Coronary artery (tissue), 2 donors: ENCODE results near the gene CLIC1.

ENCODE experiments used
- DNase-seq: peaks from one replicate; pipeline ENCODE4 v3.0.0-alpha.2; 2017; ENCODE audit warnings: low spot score
- H3K27ac ChIP-seq, 2 donors: fragments of 200-600 bp; sonication (generic); one replicate each; pipeline ENCODE4 v1.5.1; 2016 to 2019
- H3K4me3 ChIP-seq: fragments of 200-600 bp; sonication (generic); 2 replicates; pipeline ENCODE4 v1.5.1; 2016; ENCODE audit warnings: mild to moderate bottlenecking, moderate library complexity
- TF ChIP-seq, protein P1 (sequence below): fragments of 200-600 bp; sonication (generic); IDR thresholded peaks from one replicate; pipeline ENCODE4 v1.5.1; 2019; ENCODE audit warnings: antibody characterized with exemption

CLIC1 gene

DNA sequence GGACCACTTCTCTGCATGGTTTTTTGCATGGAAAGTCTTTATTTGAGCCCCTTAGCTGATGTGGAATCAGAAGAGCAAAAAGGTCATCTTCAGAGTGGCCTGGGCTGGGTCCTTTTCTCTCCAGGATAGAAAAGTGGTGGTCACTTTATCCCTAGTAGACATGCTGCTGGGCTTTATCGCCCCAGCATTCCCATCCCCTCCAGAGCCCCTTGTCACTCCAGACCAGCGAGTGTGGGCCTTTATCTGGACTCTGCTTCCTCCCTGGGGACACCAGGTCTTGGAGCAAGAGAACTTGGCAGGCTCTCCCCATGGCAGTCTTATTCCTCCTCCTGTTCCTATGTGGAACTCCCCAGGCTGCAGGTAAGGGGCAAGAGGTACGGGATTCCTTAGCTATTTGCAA, 29.7 kb downstream of the CLIC1 start, which contains the start of gene LY6G6F:
LY6G6F (plus strand) TSS at position 268 of the 400 bp plus-strand sequence; CDS start at position 309, 41 bp downstream.
- Histone ChIP-seq H3K4me3 (no peak within 1 kb of the TSS), H3K27ac (no peak within 1 kb of the TSS)
- TF ChIP-seq, protein P1, sequence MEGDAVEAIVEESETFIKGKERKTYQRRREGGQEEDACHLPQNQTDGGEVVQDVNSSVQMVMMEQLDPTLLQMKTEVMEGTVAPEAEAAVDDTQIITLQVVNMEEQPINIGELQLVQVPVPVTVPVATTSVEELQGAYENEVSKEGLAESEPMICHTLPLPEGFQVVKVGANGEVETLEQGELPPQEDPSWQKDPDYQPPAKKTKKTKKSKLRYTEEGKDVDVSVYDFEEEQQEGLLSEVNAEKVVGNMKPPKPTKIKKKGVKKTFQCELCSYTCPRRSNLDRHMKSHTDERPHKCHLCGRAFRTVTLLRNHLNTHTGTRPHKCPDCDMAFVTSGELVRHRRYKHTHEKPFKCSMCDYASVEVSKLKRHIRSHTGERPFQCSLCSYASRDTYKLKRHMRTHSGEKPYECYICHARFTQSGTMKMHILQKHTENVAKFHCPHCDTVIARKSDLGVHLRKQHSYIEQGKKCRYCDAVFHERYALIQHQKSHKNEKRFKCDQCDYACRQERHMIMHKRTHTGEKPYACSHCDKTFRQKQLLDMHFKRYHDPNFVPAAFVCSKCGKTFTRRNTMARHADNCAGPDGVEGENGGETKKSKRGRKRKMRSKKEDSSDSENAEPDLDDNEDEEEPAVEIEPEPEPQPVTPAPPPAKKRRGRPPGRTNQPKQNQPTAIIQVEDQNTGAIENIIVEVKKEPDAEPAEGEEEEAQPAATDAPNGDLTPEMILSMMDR, result no peak
- no peak for DNase-seq

DNA sequence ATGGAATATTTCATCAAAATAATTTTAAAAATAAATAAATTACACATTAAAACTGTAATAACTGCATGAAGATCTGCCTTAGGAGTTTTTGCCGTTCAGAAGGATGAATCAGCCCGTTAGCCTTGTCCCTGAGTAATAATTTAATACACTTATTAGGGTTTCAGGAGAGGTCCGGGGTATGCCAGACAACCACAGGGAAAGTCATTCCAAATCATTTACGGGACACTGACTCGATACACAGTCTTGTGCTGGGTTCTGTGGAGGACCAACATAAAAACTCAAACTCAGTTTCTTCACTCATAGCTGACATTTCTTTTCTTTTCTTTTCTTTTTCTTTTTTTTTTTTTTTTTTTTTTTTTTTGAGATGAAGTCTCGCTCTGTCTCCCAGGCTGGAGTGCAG, 30.4 kb downstream of the CLIC1 start:
- Histone ChIP-seq H3K27ac (no peak overlapping the region), H3K4me3 (no peak overlapping the region)
- DNase-seq, result no peak
- TF ChIP-seq, protein P1, result no peak

DNA sequence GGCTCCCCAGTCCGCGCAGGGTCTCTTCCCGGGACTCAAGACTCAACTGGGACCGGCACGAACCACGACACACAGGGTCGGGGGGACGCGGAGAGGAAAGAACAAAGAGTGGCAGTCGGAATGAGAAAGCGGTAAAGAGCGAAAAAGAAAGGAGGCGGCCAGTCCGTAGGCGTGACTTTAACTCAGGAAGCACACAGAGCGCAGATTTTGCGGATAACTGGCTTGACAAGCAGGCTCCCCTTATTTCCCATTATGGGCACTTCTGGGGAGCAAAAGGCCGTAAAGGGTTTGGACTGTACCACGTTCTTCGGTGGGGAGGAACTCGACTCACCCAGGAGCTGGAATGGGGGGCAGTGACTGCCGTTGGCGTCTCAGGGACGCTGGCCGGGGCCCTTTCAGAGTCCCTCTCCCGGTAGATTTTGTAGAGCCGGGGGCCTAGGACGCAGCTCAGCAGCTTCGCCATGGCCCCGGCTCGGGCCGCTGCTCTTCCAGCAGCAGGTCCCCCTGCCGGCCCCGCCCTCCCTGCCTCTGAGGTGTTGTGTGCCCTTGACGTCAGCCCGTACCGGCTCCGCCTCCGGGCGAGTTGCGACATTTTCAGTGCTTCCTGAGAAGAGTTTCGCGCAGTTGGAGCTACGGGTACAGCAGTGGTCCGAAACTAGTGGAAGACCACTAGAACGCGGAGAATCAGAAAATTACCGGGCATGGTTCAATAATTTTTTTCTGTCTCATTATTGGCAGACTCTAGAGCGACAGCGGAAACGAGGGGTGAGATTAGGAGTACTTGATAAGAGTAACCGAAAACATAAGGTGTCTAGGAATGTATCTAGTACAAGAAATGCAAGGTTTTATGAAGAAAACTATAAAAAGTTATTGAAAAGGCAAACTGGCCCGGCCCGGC, 33.3 kb downstream of the CLIC1 start, which contains the start of gene ABHD16A:
ABHD16A (minus strand) TSS at position 506 of the 898 bp plus-strand sequence; CDS start at position 463, 43 bp downstream.
- peak; percentile 99 for DNase-seq
- peak within 1 kb of the TSS; percentile 96 to 99 for H3K27ac ChIP-seq
- peak within 1 kb of the TSS; percentile 95 for H3K4me3 ChIP-seq
- TF ChIP-seq, protein P1, result no peak

DNA sequence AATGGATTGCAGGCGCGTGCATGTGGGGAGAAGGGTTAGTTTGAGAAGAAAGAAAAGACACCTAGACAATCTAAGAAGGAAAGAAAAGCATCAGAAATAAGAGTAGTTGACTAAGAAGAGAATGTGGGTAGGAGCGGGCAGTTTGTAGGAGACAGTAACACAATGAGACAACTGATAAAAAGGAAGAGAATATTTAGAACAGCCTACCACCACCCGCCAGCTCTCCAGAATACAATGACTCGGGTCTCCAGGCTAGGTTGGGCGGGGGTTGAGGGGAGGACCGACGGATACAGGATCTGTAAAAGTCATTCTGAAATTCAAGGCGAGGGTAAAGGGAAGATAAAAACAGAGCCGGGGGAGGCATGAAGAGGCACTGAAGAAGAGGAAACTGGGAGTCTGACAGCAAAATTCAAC, 33.9 kb downstream of the CLIC1 start:
- TF ChIP-seq, protein P1, result no peak

DNA sequence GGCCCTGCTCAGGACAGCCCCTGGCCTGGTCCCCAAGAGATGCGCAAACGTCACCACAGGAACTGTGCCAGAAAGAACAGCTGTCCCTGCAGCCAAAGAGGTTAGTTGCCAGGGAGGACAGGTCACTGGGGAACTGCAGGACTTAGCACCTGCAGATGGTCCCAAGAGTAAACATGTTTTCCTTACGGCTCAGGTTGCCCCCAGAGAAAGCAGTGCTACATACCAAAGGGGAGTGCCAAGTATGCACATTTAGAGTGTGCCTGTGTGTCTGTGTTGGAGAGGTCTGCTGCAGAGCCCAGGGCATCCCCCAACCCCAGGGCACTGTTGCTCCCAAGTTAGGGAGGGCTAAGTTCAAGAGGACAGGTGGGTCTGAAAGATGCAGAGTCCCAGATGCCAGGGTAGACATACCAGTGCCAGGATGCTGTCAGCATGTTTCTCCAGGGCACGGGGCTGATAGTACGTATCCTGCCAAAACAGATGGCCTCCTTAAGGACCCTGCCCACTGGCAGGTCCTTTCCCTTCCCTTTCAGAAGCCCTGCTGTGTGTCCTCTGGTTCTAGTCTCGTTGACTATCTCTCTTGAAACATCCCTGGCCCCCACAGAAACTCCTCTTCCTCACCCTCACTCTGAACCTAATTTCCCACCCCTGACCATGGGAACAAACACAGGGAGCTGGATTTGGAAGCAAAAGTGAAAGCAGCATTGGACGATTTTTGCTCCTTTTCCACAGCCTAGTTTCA, 34.5 kb downstream of the CLIC1 start:
- no peak for DNase-seq
- Histone ChIP-seq H3K27ac (peak overlapping the region; percentile 24 to 96), H3K4me3 (peak overlapping the region; percentile 95)
- TF ChIP-seq, protein P1, result no peak

More for the DNA sequence above, 33.9 kb downstream of the CLIC1 start:
- H3K4me3 ChIP-seq, result peak overlapping the region; percentile 95
- H3K27ac ChIP-seq, result peak overlapping the region; percentile 96 to 99
- DNase-seq, result no peak

DNA sequence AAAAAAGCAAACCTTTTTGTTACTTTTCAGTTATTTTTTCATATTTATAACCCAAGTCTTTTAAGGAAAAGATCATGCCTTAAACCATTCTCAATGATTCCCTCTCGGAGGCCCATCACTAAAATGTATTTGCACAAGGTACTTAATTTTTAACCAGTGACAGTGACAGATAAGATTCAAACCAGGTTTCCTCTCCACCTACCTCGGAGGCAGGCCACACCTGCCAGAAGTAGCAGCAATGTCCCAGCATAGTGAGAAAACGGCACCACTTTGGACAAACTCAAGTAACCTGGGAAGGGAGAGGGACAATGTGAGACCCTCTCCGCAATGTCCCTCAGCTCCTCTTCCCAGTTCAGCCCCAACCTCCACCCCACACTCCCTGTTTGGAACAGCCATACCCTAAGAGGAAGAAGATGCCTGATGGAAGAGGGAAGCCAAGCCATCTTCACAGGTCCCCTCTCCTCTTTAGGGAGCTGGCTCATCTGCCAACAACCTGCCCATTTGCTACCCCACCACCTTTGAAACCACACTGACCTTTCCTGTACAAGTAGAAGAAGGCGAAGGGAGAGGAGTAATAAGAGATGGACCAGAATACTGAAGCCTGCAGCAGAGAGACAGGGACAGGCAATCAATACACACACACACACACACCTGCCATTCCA, 35.5 kb downstream of the CLIC1 start:
- TF ChIP-seq, protein P1, result no peak

More for the DNA sequence above, 35.5 kb downstream of the CLIC1 start:
- H3K4me3 ChIP-seq, result peak overlapping the region; percentile 95
- H3K27ac ChIP-seq, result no peak overlapping the region
- DNase-seq, result no peak
